PFSK-1 (cell line): ENCODE results near the gene SCUBE1.

Experiments
- FOXP2 ChIP-seq: optimal IDR thresholded peaks from 2 replicates; pipeline ENCODE3; 2011; ENCODE audit warnings: borderline replicate concordance, control low read depth, inconsistent platforms; ENCODE audit not compliant: insufficient read depth; ENCODE audit errors: extremely low read length, extremely low read depth
- POLR2AphosphoS5 ChIP-seq: IDR thresholded peaks from 2 replicates; pipeline ENCODE4 v1.6.1; 2012; ENCODE audit warnings: low read depth, mild to moderate bottlenecking, control low read depth, low read length, moderate library complexity
- REST ChIP-seq, 2 experiments: IDR thresholded peaks; 2 replicates each; pipeline versions ENCODE4 v1.6.1 to v1.8.0; 2011 to 2012; ENCODE audit warnings: low read depth in 2 of 2, low read length in 2 of 2, control low read depth in 1 of 2, inconsistent platforms in 1 of 2, mild to moderate bottlenecking in 1 of 2, moderate library complexity in 1 of 2; ENCODE audit not compliant: insufficient read depth in 1 of 2
- SIN3A ChIP-seq: IDR thresholded peaks from 2 replicates; pipeline ENCODE4 v1.6.1; 2012; ENCODE audit warnings: mild to moderate bottlenecking, low read length, moderate library complexity, borderline replicate concordance; ENCODE audit not compliant: insufficient read depth
- TAF1 ChIP-seq: IDR thresholded peaks from 2 replicates; pipeline ENCODE4 v1.6.1; 2012; ENCODE audit warnings: low read length, control low read depth, borderline replicate concordance; ENCODE audit not compliant: insufficient read depth

SCUBE1 gene

GRCh38 chr22:43260331-43261231 is 82.6 kb downstream of the SCUBE1 start:
- TF ChIP-seq SIN3A (no peak), REST (IDR thresholded peaks at IDR 0.05; ENCODE audit: insufficient read depth in 1 of 2, low read depth in 2 of 2, low read length in 2 of 2) (no peak), FOXP2 (no peak), TAF1 (no peak), POLR2AphosphoS5 (no peak)

GRCh38 chr22:43257961-43258360 is 85.2 kb downstream of the SCUBE1 start:
- no peak for TF ChIP-seq SIN3A
- no peak for TF ChIP-seq POLR2AphosphoS5
- TF ChIP-seq FOXP2: no peak
- no peak for TF ChIP-seq TAF1
- no peak for TF ChIP-seq REST (IDR thresholded peaks at IDR 0.05; ENCODE audit: insufficient read depth in 1 of 2, low read depth in 2 of 2, low read length in 2 of 2)

GRCh38 chr22:43257549-43257948 is 85.6 kb downstream of the SCUBE1 start:
- no peak for TF ChIP-seq SIN3A
- TF ChIP-seq REST (IDR thresholded peaks at IDR 0.05; ENCODE audit: insufficient read depth in 1 of 2, low read depth in 2 of 2, low read length in 2 of 2): no peak
- TF ChIP-seq TAF1: no peak
- TF ChIP-seq POLR2AphosphoS5: no peak
- no peak for TF ChIP-seq FOXP2

DNA sequence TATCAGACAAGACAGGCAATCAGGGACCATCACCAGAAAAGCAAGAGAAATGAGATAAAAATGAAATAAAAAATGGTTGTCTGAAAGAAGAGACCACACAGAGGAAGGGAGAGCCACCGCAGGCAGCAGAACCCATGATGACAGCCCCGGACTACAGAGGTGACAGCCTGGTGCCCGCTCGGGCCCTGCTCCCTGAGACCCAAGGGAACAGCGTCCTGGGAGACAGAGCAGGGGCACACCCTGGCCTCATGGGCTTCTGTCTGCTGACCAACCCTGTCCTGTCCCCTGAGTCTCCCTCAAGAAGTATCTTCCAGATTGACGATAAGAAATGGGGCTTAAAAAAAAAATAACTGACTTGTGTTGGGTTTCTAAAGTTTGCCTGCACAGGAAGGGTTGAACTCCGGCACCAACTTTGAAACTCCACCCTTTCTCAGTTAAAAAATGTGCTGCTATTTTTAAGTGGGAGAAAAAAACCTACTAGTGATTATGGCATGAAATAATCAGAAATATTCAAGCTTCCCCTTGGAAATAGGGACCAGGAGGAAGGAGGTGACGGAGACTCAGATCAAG is 86.1 kb downstream of the SCUBE1 start:
- TF ChIP-seq SIN3A (no peak), TAF1 (no peak), POLR2AphosphoS5 (no peak)

DNA sequence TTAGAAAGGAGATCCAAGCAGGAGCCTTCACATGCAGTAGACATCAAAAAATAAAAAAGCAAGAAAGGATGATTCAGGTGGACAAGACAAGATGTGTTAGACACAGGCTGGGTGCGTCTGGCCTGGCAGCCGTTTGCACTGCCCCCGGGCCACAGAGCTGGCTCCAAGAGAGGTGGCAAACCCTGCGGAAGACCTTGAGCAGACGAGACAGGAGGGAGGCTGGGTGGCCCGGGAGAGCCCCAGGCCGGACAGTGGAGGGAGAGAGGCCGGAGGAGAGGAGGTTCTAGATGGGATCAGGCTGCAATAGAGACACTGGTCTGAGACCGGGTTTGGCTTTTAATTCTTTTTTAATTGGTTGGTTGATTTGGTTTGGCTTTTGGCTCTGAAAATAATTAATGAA is 86.6 kb downstream of the SCUBE1 start:
- no peak for TF ChIP-seq FOXP2
- TF ChIP-seq TAF1: no peak
- TF ChIP-seq REST (IDR thresholded peaks at IDR 0.05; ENCODE audit: insufficient read depth in 1 of 2, low read depth in 2 of 2, low read length in 2 of 2): no peak
- TF ChIP-seq POLR2AphosphoS5: no peak
- no peak for TF ChIP-seq SIN3A
